HG03571 (cell line): ENCODE results near the gene TIPRL.
"Not testable (repeated sequence)": the region's sequence is repeated elsewhere in the genome, so short reads cannot be mapped to it uniquely, and the experiment has no call there.

Experiments
- ATAC-seq: cut with Tn5 transposase; IDR thresholded peaks from one replicate; pipeline ENCODE4 v1.9.1; 2021; ENCODE audit not compliant: unreplicated experiment

The TIPRL gene

GRCh38 chr1:168207673-168208072 lies 28.9 kb downstream of the TIPRL start:
- ATAC-seq: not testable (repeated sequence)

- no peak for ATAC-seq
Measured at GRCh38 chr1:168210312-168210711, 31.6 kb downstream of the TIPRL start.

GRCh38 chr1:168213349-168213748 lies 34.6 kb downstream of the TIPRL start:
- no peak for ATAC-seq

- no peak for ATAC-seq
Measured at GRCh38 chr1:168216171-168216570, 37.4 kb downstream of the TIPRL start.

GRCh38 chr1:168217664-168218063 lies 38.9 kb downstream of the TIPRL start:
- ATAC-seq: no peak

GRCh38 chr1:168218658-168219057 lies 39.9 kb downstream of the TIPRL start:
- no peak for ATAC-seq

- no peak for ATAC-seq
Measured at GRCh38 chr1:168220470-168220871, 41.7 kb downstream of the TIPRL start.

- ATAC-seq: no peak
Measured at GRCh38 chr1:168221275-168221674, 42.5 kb downstream of the TIPRL start.

- no peak for ATAC-seq
Measured at GRCh38 chr1:168223261-168223660, 44.5 kb downstream of the TIPRL start.

GRCh38 chr1:168223681-168224540 lies 45.1 kb downstream of the TIPRL start:
- ATAC-seq: no peak

- no peak for ATAC-seq
Measured at GRCh38 chr1:168224991-168225390, 46.2 kb downstream of the TIPRL start.

- peak; percentile 75 for ATAC-seq
Measured at GRCh38 chr1:168225476-168226190, 46.9 kb downstream of the TIPRL start, which contains the start of gene SFT2D2. Gene SFT2D2 (plus strand): TSS chr1:168226004. CDS start chr1:168226080, 76 bp downstream.

- no peak for ATAC-seq
Measured at GRCh38 chr1:168227620-168228019, 48.9 kb downstream of the TIPRL start.

GRCh38 chr1:168229893-168230292 lies 51.1 kb downstream of the TIPRL start:
- ATAC-seq: no peak

- ATAC-seq: no peak
Measured at GRCh38 chr1:168230709-168231108, 51.9 kb downstream of the TIPRL start.

- ATAC-seq: peak; percentile 72
Measured at GRCh38 chr1:168234846-168235547, 56.2 kb downstream of the TIPRL start.

GRCh38 chr1:168235548-168235885 lies 56.8 kb downstream of the TIPRL start:
- no peak for ATAC-seq

GRCh38 chr1:168235937-168236336 lies 57.2 kb downstream of the TIPRL start:
- ATAC-seq: no peak

GRCh38 chr1:168236836-168237611 lies 58.3 kb downstream of the TIPRL start:
- ATAC-seq: no peak

- no peak for ATAC-seq
Measured at GRCh38 chr1:168243198-168243597, 64.4 kb downstream of the TIPRL start.
